ENCODE results near the gene COL4A4. TPM values are rescaled to one million over a fixed set of nuclear protein-coding genes. Genes with fewer than 3 reads are reported as not detected.

COL4A4 gene
- total RNA-seq, 4 donors from 2014 or later, result 1.7 to 11.5 (median 2.8) TPM

GRCh38 chr2:227030789-227031188 is 133.2 kb downstream of the COL4A4 start:
- no peak for TF ChIP-seq CTCF (IDR thresholded peaks at IDR 0.05; ENCODE audit: low read depth)

DNA sequence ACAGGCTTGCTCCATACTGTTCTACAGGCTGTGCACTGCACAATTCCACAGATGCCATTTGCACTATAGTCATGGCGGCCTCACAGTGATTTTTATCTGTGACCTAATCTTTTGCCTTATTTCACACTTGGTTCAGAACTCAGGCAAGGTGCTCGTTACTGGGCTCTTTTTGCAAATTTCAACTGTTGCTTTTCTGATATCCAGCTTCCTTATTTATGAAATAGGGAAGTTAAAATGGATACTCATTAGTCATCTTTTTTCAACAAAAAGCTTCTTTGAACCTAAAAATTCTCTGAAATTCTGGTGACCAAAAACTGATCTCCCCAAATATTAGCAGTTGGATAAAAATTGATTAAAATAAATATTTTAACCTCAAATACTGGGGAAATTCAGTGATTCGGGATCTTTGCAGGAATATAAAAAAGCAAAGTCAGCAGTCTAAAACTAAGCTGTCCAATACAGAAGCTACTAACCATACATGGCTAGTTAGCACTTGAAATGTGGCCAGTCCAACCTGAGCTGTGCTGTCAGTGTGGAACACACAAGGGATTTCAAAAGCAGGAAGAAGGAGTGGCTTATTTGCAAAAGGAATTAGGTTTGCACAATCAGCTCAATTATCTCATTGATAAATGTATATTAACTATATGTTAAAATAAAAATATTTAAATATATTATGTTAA is 134.4 kb downstream of the COL4A4 start:
- TF ChIP-seq CTCF (IDR thresholded peaks at IDR 0.05; ENCODE audit: low read depth), result no peak

DNA sequence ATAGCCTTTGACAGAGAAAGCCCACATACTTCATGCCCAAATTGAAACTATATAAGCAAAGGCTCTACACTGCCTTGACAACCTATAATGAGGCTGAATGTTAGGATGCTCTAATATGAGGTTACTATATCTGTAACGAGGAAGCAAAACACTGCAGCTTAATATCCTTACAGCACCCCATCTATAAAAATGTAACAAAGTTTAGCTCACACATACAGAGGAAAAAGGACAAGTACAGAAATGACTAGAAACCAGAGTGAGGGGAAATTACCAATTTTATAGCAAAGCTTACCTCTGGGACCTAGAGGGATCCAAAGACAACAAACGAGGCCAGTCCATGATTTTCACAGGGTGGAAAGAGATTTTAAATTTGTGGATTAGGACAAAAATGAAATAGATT is 138.5 kb downstream of the COL4A4 start:
- no peak for TF ChIP-seq CTCF (IDR thresholded peaks at IDR 0.05; ENCODE audit: low read depth)

- TF ChIP-seq CTCF (IDR thresholded peaks at IDR 0.05; ENCODE audit: low read depth), result no peak
These were observed 141.4 kb downstream of the COL4A4 start for GRCh38 chr2:227022608-227023007.

GRCh38 chr2:227020416-227020815 is 143.6 kb downstream of the COL4A4 start:
- no peak for TF ChIP-seq CTCF (IDR thresholded peaks at IDR 0.05; ENCODE audit: low read depth)

- TF ChIP-seq CTCF (IDR thresholded peaks at IDR 0.05; ENCODE audit: low read depth), result no peak
These were observed 147.1 kb downstream of the COL4A4 start for GRCh38 chr2:227016894-227017293.

- TF ChIP-seq CTCF (IDR thresholded peaks at IDR 0.05; ENCODE audit: low read depth), result no peak
These were observed 150.1 kb downstream of the COL4A4 start for GRCh38 chr2:227013881-227014280.
